Measurements from ENCODE around the gene LCN6.

LCN6 gene

GRCh38 chr9:136724772-136725171, 23.6 kb downstream of the LCN6 start:
- DNase-seq (ENCODE audit: low read depth), result no peak

GRCh38 chr9:136723989-136724388, 24.3 kb downstream of the LCN6 start:
- no peak for DNase-seq (ENCODE audit: low read depth)

DNA sequence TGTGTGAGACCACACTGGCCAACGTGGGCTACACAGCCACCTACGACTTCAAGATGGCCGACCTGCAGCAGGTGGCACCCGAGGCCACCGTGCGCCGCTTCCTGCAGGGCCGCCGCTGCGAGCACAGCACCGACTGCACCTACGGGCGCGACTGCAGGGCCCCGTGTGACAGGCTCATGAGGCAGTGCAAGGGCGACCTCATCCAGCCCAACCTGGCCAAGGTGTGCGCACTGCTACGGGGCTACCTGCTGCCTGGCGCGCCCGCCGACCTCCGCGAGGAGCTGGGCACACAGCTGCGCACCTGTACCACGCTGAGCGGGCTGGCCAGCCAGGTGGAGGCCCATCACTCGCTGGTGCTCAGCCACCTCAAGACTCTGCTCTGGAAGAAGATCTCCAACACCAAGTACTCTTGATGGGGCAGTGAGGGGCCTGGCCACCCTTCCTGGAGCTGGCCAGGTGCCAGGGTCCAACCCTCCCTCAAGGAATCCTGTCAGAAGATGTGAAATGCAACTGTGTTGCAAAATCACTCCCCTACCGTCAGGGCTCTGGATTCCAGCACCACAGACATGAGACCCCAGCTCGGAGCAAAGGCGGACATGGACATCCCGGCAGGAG, 24.9 kb downstream of the LCN6 start:
- DNase-seq (ENCODE audit: low read depth), result peak; percentile 9

DNA sequence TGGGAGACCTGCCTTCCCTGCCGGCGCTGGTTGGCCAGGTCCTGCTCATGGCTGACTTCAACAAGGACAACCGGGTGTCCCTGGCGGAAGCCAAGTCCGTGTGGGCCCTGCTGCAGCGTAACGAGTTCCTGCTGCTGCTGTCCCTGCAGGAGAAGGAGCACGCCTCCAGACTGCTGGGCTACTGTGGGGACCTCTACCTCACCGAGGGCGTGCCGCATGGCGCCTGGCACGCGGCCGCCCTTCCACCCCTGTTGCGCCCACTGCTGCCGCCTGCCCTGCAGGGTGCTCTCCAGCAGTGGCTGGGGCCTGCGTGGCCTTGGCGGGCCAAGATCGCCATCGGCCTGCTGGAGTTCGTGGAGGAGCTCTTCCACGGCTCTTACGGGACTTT, 25.4 kb downstream of the LCN6 start:
- DNase-seq (ENCODE audit: low read depth), result peak; percentile 11

DNA sequence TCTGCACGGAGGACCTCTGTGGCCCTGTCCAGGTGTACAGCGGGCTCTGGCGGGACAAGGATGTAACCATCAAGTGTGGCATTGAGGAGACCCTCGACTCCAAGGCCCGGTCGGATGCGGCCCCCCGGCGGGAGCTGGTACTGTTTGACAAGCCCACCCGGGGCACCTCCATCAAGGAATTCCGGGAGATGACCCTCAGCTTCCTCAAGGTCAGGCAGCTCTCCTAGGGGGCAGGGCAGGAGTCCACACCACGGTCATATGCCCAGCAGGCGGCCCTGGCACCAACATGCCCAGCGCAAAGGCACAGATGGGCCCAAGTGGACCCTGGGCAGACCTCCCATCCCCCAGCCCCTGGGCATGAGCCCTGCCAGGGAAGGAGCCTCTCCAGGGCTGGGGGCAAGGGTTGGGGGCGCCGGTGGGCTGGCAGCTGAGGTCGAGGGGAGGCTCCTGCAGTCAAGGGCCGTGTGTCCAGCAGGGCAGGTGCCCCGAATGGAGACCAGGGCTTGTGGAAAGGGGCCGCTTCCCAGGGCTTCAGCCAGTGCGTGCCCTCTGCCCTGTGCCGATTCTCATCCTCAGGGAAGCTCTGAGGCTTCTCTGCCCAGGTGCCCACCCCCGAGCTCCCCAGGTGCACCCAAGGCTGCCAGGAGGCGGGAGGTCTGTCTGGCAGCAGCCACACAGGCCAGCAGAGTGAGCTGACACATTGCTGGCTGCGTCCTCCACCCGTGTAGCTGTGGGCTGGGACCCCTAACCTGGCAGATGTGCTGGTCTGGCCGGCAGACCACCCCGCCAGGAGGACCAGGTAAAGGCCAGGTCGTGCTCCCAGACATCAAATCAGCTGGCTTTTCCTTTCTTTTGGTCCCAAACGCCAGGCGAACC, 26.0 kb downstream of the LCN6 start:
- DNase-seq (ENCODE audit: low read depth), result no peak

GRCh38 chr9:136721339-136722092, 26.8 kb downstream of the LCN6 start:
- DNase-seq (ENCODE audit: low read depth), result peak; percentile 81

DNA sequence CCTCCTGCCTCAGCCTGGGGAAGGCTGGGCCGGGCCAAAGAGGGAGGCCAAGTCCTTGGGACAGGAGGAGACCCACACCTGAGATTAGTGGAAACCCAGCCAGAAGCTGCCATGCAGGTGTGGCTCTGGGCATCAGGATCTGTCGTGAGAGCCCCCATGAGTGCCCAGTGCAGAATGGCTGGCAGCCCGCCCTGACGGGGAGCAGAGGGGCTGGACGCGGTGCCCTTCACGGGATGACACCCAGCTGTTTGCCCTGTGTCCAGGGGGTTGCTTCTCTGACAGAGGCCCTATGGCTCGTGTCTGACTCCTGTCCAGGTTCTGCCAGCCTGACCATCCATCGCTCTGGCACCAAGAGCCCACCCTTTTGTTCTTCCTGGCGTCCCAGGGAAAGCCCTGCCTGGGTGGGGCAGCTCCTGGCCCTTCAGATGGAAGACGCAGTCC, 27.4 kb downstream of the LCN6 start:
- no peak for DNase-seq (ENCODE audit: low read depth)

DNA sequence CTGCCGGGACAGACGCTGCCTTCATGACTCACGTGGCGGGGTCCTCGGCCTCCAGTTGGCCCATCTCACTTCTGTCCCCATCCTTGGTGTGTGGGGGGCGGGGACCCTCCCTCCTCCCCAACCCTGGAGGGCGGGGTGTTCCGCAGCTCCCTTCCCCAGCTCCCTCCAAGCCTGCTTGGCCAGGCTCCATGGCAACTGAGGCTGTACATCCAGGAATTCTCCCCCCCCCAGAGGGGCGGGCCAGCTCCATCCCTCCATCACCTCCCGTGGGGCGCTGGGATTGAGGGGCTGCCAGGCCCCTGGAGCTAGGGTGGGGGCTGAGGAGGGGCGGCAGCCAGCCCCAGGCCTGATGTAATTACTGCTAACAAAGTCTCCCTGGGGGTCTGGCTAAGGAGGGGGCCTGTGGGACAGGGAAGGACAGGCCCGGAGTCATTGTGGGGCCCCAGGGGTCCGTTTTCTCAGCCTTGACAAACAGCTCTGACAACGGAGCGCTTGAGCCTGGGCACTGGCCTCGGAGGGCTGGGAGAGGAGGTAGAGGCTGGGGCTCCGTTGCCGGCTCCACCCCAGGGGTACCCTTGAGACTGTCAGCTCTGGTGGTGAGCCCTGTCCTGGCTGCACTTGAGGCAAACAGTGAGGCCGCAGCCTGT, 28.0 kb downstream of the LCN6 start:
- DNase-seq (ENCODE audit: low read depth), result peak; percentile 49

DNA sequence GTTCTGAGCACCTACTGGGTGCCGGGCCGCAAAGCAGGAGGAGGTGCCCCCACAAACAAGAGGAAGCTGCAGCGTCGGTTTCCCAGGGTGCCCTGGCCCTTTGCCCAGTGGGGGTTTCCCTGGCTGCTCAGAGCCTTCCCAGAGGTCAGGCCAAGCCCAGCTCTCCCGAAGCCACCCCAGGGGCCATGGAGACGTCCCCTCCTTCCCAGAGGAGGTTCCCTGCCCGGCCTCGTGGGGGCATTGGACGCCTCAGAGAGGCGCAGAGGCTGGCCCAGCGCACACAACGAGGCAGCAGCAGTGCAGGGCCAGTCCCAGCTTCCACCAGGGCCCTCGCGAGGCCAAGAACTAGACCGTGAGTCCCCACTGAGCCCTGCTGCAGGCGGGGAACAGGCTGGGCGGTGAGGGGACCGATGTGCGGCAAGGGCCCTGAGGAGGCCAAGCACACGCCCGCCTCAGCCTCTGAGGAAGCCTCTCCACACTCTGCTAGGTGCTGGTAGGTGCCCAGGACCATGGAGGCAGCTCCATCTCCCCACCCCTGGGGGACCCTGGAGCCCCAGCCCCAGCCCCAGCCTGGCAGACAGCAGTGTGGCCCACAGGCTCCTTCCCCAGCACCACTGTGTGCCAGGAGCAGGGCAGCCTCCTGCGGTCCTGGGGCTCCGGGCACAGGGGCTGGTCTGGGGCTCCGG, 29.0 kb downstream of the LCN6 start:
- no peak for DNase-seq (ENCODE audit: low read depth)

DNA sequence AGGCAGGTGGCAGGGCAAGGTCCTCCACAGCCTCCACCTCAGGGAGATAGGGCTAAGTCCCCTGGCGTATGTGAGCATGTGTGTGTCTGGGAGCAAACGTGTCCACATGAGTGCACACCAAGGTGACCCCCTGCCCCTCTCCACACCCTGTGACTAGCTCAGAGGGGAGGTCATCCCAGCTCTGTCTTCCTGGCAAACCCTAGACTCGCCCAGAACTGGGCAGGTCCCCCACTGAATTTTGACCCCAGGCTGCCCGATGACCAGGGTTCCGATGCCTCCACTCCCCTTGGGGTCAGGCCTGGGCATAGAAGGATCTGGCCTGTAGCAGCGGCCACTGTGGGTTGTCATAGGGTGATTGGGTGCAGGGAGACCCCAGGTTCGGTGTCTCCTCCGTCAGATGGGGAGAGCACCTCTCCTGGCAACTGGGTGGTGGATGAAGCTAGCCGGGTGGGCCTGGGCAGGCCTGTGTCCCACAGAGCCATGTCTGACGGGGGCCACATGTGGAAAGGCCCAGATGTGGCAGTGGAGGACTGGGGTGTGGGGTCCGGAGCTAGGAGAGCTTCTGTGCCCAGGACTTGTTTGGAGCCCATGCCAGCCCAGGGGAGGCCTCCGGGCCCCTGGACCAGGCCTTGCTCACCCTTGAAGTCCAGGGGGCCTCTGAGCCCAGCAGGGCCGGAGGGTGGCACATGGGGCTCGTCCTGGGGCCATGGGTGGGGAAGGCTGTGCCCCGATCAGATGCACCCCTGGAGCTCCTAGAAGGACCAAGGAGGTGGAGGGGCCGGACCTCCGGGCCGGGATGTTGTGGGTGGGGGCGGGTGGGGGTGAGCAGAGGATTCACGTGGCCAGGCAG, 29.8 kb downstream of the LCN6 start:
- DNase-seq (ENCODE audit: low read depth), result no peak

DNA sequence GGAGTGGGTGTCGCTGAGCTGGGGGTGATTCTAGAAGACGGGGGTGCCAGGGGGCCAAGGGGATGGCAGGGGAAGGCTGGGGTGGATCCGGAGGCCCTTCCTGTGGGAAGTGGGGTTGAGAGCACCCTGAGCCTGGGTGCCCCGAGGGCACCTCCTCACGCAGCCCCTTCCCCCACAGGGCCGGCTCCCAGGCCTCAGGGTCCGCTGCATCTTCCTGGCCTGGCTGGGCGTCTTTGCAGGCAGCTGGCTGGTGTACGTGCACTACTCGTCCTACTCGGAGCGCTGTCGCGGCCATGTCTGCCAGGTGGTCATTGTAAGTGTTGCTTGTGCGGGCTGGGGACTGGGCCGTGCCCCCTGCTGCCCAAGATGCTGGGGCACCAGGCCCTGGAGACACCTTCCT, 30.9 kb downstream of the LCN6 start:
- no peak for DNase-seq (ENCODE audit: low read depth)

- no peak for DNase-seq (ENCODE audit: low read depth)
These were observed 33.4 kb downstream of the LCN6 start for GRCh38 chr9:136714893-136715274.

DNA sequence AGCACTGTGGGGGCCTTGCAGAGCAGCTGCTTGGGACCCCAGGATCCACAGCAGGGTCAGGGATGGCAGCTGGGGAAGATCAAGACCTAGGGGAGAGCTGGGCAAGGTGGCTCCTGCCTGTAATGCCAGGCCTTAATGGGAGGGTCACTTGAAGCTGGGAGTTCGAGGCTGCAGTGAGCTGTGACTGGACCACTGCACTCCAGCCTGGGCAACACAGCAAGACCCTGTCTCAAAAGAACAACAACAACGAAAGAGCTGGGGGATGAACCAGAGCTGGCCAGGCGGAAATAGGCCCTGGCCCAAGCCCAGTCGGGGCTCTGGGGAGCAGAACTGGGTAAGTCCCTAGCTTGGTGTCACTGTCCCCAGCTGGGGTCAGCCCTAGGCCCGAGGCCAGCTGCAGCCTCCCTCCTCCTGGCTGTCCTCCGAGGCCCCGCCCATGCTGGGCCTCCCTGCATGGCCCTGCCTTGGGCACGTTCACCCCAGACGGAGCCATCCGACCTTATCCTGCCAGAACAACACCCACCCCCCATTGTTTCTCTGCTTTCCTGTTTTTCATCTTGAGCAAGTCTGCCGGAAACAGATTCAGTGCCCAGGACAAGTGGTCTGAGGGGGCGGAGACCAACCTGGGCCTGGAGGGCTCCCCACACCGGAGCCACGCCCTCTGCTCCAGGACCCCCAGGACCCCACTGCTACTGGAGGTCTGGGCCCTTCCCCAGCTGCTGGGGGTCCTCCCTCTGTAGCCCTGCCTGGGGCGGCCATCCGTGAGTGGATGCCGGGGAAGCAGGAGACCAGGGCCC, 34.0 kb downstream of the LCN6 start:
- no peak for DNase-seq (ENCODE audit: low read depth)

DNA sequence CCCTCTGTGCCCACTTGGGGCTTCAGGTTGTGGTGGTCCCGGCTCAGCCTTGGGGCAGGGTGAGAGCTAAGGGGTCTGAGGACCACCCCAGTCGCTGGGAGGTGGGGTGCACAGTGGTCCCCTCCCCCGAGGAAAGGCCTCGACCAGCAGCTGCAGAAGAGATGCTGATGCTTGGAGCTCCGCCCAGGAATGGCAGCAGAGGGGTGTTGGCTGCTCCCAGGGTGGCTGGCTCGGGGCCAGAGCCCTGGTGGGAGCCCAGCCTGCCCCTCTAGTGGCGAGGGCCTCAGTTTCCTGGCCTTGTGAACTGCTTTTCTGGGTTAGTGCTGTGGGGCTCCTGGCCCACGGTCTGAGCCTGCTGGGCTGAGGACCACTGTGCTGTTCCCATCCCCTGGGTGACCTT, 34.8 kb downstream of the LCN6 start:
- no peak for DNase-seq (ENCODE audit: low read depth)

- no peak for DNase-seq (ENCODE audit: low read depth)
These were observed 35.4 kb downstream of the LCN6 start for GRCh38 chr9:136712690-136713544.

DNA sequence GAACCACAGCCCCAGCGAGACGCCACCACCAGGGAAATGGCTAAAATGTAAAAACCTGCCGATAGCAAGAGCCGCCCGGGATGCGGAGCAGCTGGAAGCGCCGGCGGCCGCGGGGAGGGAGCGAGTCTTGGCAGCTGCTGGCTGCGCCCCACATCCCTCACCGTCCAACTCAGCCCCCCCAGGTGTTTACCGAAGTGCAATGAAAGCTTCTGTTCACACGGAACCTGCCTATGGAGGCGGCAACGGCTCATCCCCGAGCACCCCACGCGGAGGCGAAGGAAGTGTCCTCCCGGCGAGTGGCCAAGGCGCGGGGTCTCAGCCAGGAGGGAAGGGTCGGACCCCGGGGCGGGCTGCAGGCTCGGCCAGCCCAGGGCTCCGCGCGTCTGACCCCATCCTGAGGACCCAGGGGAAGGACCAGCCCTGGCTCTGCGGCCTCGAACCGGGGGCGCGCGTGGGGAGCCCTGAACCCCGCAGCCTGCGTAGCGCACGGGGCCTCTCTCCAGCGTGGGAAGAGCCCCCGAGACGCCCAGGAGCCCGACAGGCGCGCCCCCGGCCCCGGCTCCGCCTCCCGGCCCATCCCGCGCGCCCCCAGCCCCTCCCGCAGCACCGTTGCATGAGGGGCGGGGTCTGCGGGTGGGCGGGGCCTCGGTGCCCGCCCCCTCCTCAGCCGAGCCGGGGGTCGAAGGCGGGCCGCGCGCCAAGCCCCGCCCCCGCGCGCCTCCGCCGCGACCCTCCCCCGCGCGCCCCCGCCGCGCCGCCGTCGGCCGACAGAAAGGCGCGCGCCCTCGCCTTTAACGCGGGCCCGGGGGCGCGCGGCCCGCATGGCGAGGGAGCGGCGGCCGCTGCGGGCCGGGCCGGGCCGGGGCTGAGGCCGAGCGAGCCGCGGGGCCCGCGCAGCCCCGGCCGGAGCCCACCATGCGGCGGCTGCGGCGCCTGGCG, 36.3 kb downstream of the LCN6 start, which contains the start of gene DIPK1B:
DIPK1B (plus strand) TSS at position 822 of the 939 bp plus-strand sequence; CDS start at position 916, 94 bp downstream.
- no peak for DNase-seq (ENCODE audit: low read depth)

DNA sequence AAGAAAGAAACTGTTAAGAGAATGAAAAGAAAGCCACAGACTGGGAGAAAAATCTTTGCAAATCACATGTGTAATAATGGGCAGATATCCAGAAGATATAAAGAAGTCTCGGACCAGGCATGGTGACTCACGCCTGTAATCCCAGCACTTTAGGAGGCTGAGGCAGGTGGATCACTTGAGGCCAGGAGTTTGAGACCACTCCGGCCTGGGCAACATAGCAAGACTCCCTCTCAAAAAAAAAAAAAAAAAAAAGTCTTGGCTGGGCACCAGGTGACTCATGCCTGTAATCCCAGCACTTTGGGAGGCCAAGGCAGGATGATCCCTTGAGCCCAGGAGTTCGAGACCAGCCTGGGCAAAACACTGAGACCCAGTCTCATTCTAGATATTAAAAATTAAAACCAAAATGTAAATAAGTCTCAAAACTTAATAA, 37.1 kb downstream of the LCN6 start:
- DNase-seq (ENCODE audit: low read depth), result peak; percentile 72

DNA sequence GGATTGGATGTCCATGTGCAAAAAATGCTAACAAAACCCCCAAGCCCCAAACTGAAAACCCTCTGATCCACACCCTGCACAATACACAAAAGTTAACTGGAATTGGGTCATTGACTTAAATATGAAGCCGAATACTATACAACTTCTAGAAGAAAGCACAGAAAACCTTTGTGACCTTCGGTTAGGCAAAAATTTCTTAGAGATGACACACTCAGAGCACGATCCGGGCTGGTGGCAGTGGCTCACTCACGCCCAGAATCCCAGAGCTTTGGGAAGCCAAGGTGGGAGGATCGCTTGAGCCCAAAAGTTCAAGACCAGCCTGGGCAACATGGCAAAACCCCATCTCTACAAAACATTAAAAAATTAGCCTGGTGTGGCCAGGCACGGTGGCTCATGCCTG, 37.8 kb downstream of the LCN6 start:
- DNase-seq (ENCODE audit: low read depth), result peak; percentile 34
